D721Med (cell line): Measurements from ENCODE around the gene HOXD11.

Experiments
- DNase-seq: peaks from one replicate; pipeline ENCODE4 v3.0.0; 2011; ENCODE audit warnings: low spot score; ENCODE audit not compliant: insufficient read length
- FAIRE-seq: peaks from 2 replicates; lab custom pipeline; 2011; peaks lifted over from hg19 to GRCh38; lab: Jason Lieb, UNC
- CTCF ChIP-seq: IDR thresholded peaks from 2 replicates; pipeline ENCODE4 v1.5.1; 2012; ENCODE audit warnings: mild to moderate bottlenecking, control low read depth; ENCODE audit not compliant: insufficient read depth; ENCODE audit errors: missing control alignments

Gene HOXD11

GRCh38 chr2:176117162-176117822 lies 10.2 kb downstream of the HOXD11 start:
- FAIRE-seq (no peak), DNase-seq (no peak)
- no peak for TF ChIP-seq CTCF

GRCh38 chr2:176117823-176118371 lies 10.8 kb downstream of the HOXD11 start:
- FAIRE-seq (no peak), DNase-seq (no peak)
- TF ChIP-seq CTCF = no peak

GRCh38 chr2:176118601-176119339 lies 11.7 kb downstream of the HOXD11 start:
- peak; percentile 61 for TF ChIP-seq CTCF
- no peak for FAIRE-seq
- DNase-seq = no peak

GRCh38 chr2:176120364-176121189 lies 13.5 kb downstream of the HOXD11 start:
- FAIRE-seq = no peak

GRCh38 chr2:176121190-176122051 lies 14.3 kb downstream of the HOXD11 start:
- no peak for TF ChIP-seq CTCF
- FAIRE-seq = no peak
- no peak for DNase-seq

More at GRCh38 chr2:176120364-176121189, 13.5 kb downstream of the HOXD11 start:
- no peak for TF ChIP-seq CTCF
- no peak for DNase-seq

- no peak for FAIRE-seq
- TF ChIP-seq CTCF = no peak
- DNase-seq = no peak
These were observed 15.1 kb downstream of the HOXD11 start for GRCh38 chr2:176122052-176122682.
